Breast epithelium (tissue), 3 donors: Measurements from ENCODE around the gene U2AF2.

Source experiments
- CTCF ChIP-seq, 3 donors: fragments of 450-650 bp; IDR thresholded peaks; one replicate each; pipeline ENCODE4 v1.5.1; 2016 to 2017; ENCODE audit warnings: antibody characterized with exemption in 3 of 3, mild to moderate bottlenecking in 3 of 3, moderate library complexity in 3 of 3
- POLR2A ChIP-seq: fragments of 450-650 bp; IDR thresholded peaks from one replicate; pipeline ENCODE4 v1.6.1; 2016; ENCODE audit warnings: antibody characterized with exemption, mild to moderate bottlenecking, moderate library complexity

GRCh38 chr19:55666343-55667005, 11.6 kb downstream of the U2AF2 start:
- no peak for TF ChIP-seq CTCF (IDR thresholded peaks at IDR 0.05)
- no peak for TF ChIP-seq POLR2A
